Keratinocyte (primary cell): Measurements from ENCODE around the gene ATAD3A. TPM values are rescaled to one million over a fixed set of nuclear protein-coding genes. Genes with fewer than 3 reads are reported as not detected.
"Not testable (repeated sequence)": the region's sequence is repeated elsewhere in the genome, so short reads cannot be mapped to it uniquely, and the experiment has no call there.

Experiments used
- DNase-seq: peaks from one replicate; pipeline ENCODE4 v3.0.0-alpha.2; 2011; ENCODE audit warnings: low read depth, missing footprints, low spot score
- FAIRE-seq: peaks from 2 replicates; lab custom pipeline; 2011; peaks lifted over from hg19 to GRCh38; lab: Jason Lieb, UNC
- H2AFZ ChIP-seq: 2 replicates; pipeline ENCODE4 v1.6.0; 2012; ENCODE audit warnings: low read length, control low read depth, inconsistent platforms; ENCODE audit not compliant: control insufficient read depth
- H3K27ac ChIP-seq: 2 replicates; pipeline ENCODE4 v1.5.1; 2011; ENCODE audit warnings: low read length; ENCODE audit not compliant: control insufficient read depth, insufficient read depth
- H3K27me3 ChIP-seq: 3 replicates; pipeline ENCODE4 v1.6.0; 2011; ENCODE audit warnings: low read length; ENCODE audit not compliant: control insufficient read depth, insufficient read depth; ENCODE audit errors: extremely low read depth
- H3K36me3 ChIP-seq, 2 experiments: 2 replicates in 1 of 2; 3 replicates in 1 of 2; pipeline ENCODE4 v1.5.1; 2011; ENCODE audit warnings: low read length in 2 of 2, mild to moderate bottlenecking in 1 of 2; ENCODE audit not compliant: control insufficient read depth in 2 of 2, insufficient read depth in 2 of 2; ENCODE audit errors: extremely low read depth in 1 of 2
- H3K4me1 ChIP-seq: 3 replicates; pipeline ENCODE4 v1.5.1; 2011; ENCODE audit warnings: low read length; ENCODE audit not compliant: control insufficient read depth, insufficient read depth; ENCODE audit errors: extremely low read depth
- H3K4me2 ChIP-seq: 3 replicates; pipeline ENCODE4 v1.6.0; 2011; ENCODE audit warnings: low read depth, low read length; ENCODE audit not compliant: control insufficient read depth, insufficient read depth; ENCODE audit errors: extremely low read depth
- H3K4me3 ChIP-seq, 3 experiments: fragments of 200-600 bp in 1 of 3; sonication (generic) in 1 of 3; 2 replicates in 2 of 3; 3 replicates in 1 of 3; pipeline ENCODE4 v1.5.1; 2011 to 2016; ENCODE audit warnings: low read length in 3 of 3, mild to moderate bottlenecking in 3 of 3, control low read depth in 2 of 3, inconsistent platforms in 1 of 3, low read depth in 1 of 3, mixed read lengths in 1 of 3, mixed run types in 1 of 3, moderate library complexity in 1 of 3; ENCODE audit not compliant: control insufficient read depth in 2 of 3, insufficient read depth in 2 of 3; ENCODE audit errors: extremely low read depth in 1 of 3
- H3K79me2 ChIP-seq: 2 replicates; pipeline ENCODE4 v1.6.0; 2012; ENCODE audit warnings: low read length; ENCODE audit not compliant: control insufficient read depth, insufficient read depth
- H3K9ac ChIP-seq: 3 replicates; pipeline ENCODE4 v1.6.0; 2011; ENCODE audit warnings: low read length; ENCODE audit not compliant: control insufficient read depth, insufficient read depth; ENCODE audit errors: extremely low read depth
- H3K9me1 ChIP-seq: 3 replicates; pipeline ENCODE4 v1.6.0; 2011; ENCODE audit warnings: low read length; ENCODE audit not compliant: control insufficient read depth, insufficient read depth; ENCODE audit errors: extremely low read depth
- H3K9me3 ChIP-seq: 2 replicates; pipeline ENCODE4 v1.5.1; 2012; ENCODE audit warnings: low read depth, low read length; ENCODE audit not compliant: control insufficient read depth
- H4K20me1 ChIP-seq: 3 replicates; pipeline ENCODE4 v1.6.0; 2011; ENCODE audit warnings: low read length; ENCODE audit not compliant: control insufficient read depth, insufficient read depth; ENCODE audit errors: extremely low read depth
- EZH2 ChIP-seq: IDR thresholded peaks from one replicate; pipeline ENCODE4 v1.6.1; 2012; ENCODE audit warnings: inconsistent platforms, mild to moderate bottlenecking, low read length, moderate library complexity
- dilution Hi-C: fragments of 300-500 bp; cut with MboI; formaldehyde crosslinking; loops from one replicate; pipeline ENCODE4 v1.7.0; 2020; ENCODE audit warnings: low sequenced_read_pairs; ENCODE audit not compliant: extremely low pct_ligation_motif_present
- polyA plus RNA-seq, 5 experiments: library from polyadenylated mRNA; depleted of rRNA in 3 of 5; stranded (reverse) in 3 of 5; stranded (forward) in 1 of 5; unstranded in 1 of 5; fragments of >200 nt; gene quantifications; 1 replicate in 1 of 5; 2 replicates in 3 of 5; 3 replicates in 1 of 5; pipeline versions ENCODE4 v1.2.1 to v1.2.3, GENCODE V29; 2011 to 2012; ENCODE audit warnings: missing spikeins in 2 of 5, low read depth in 1 of 5, low replicate concordance in 1 of 5
- TF ChIP-seq, protein P1 (sequence below), 3 experiments: IDR thresholded peaks in 1 of 3; conservative IDR thresholded peaks in 1 of 3; optimal IDR thresholded peaks in 1 of 3; 2 replicates in 2 of 3; 3 replicates in 1 of 3; pipeline versions ENCODE3 to v1.5.1; 2011; ENCODE audit warnings: low read length in 3 of 3, mild to moderate bottlenecking in 3 of 3, moderate library complexity in 2 of 3, control low read depth in 1 of 3, inconsistent platforms in 1 of 3; ENCODE audit not compliant: insufficient read depth in 2 of 3; ENCODE audit errors: extremely low read depth in 1 of 3

The ATAD3A gene
- polyA plus RNA-seq, 1 donor (not counting 4 experiments of a cell fraction or from before 2014, with no cell fraction given) = 19.9 TPM

- Histone ChIP-seq H3K27ac (no peak overlapping the region), H2AFZ (no peak overlapping the region), H3K36me3 (peaks cover 11 to 13% of the 10 kb centered on the region in 2 experiments), H3K9ac (no peak overlapping the region), H3K9me3 (no peaks in the 10 kb centered on the region), H4K20me1 (no peaks in the 10 kb centered on the region), H3K9me1 (no peaks in the 10 kb centered on the region), H3K4me2 (no peak overlapping the region), H3K4me3 (no peak overlapping the region), H3K27me3 (no peaks in the 10 kb centered on the region), H3K4me1 (no peaks in the 10 kb centered on the region), H3K79me2 (no peaks in the 10 kb centered on the region)
- FAIRE-seq = no peak
- dilution Hi-C loops = no loop called here
- no peak for DNase-seq
- TF ChIP-seq, protein P1, sequence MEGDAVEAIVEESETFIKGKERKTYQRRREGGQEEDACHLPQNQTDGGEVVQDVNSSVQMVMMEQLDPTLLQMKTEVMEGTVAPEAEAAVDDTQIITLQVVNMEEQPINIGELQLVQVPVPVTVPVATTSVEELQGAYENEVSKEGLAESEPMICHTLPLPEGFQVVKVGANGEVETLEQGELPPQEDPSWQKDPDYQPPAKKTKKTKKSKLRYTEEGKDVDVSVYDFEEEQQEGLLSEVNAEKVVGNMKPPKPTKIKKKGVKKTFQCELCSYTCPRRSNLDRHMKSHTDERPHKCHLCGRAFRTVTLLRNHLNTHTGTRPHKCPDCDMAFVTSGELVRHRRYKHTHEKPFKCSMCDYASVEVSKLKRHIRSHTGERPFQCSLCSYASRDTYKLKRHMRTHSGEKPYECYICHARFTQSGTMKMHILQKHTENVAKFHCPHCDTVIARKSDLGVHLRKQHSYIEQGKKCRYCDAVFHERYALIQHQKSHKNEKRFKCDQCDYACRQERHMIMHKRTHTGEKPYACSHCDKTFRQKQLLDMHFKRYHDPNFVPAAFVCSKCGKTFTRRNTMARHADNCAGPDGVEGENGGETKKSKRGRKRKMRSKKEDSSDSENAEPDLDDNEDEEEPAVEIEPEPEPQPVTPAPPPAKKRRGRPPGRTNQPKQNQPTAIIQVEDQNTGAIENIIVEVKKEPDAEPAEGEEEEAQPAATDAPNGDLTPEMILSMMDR (optimal IDR thresholded peaks at IDR 0.05 in 1 of 3, IDR thresholded peaks at IDR 0.05 in 1 of 3, conservative IDR thresholded peaks at IDR 0.05 in 1 of 3; ENCODE audit: extremely low read depth in 1 of 3, insufficient read depth in 2 of 3, low read length in 3 of 3) = no peak
- TF ChIP-seq EZH2 = no peak
Observed at GRCh38 chr1:1529936-1530335, 18.0 kb downstream of the ATAD3A start.

DNA sequence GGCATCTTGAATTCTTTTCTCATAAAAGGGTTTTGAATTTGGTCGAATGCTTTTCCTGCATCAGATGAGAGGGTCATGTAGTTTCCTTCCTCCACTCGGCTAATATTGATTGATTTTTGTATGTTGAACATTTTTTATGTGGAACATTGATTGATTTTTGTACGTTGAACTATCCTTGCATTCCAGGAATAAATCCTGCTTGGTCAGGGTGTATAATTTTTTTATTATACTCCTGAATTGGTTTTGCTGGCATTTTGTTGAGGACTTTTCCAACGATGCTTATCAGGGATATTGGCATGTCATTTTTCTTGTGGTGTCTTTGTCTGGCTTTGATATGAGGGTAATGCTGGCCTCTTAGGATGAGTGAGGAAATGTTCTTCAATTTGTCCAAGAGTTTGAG is 20.0 kb downstream of the ATAD3A start:
- Histone ChIP-seq H3K4me2 (no peak overlapping the region), H2AFZ (no peak overlapping the region), H3K9me1 (no peaks in the 10 kb centered on the region), H4K20me1 (no peaks in the 10 kb centered on the region), H3K36me3 (peaks cover 11 to 13% of the 10 kb centered on the region in 2 experiments), H3K4me1 (no peaks in the 10 kb centered on the region), H3K9ac (no peak overlapping the region), H3K27me3 (no peaks in the 10 kb centered on the region), H3K4me3 (no peak overlapping the region), H3K9me3 (no peaks in the 10 kb centered on the region), H3K27ac (no peak overlapping the region), H3K79me2 (no peaks in the 10 kb centered on the region)
- dilution Hi-C loops = no loop called here
- DNase-seq = no peak
- TF ChIP-seq, protein P1 (optimal IDR thresholded peaks at IDR 0.05 in 1 of 3, IDR thresholded peaks at IDR 0.05 in 1 of 3, conservative IDR thresholded peaks at IDR 0.05 in 1 of 3; ENCODE audit: extremely low read depth in 1 of 3, insufficient read depth in 2 of 3, low read length in 3 of 3) = no peak
- TF ChIP-seq EZH2 = no peak
- FAIRE-seq = no peak

- dilution Hi-C loops, H3K36me3 ChIP-seq, H3K79me2 ChIP-seq, H2AFZ ChIP-seq, H3K4me3 ChIP-seq, H4K20me1 ChIP-seq, FAIRE-seq, H3K9ac ChIP-seq, H3K4me1 ChIP-seq, H3K9me1 ChIP-seq, H3K4me2 ChIP-seq, H3K27ac ChIP-seq, H3K9me3 ChIP-seq, H3K27me3 ChIP-seq, DNase-seq: not testable (repeated sequence)
Observed at GRCh38 chr1:1533176-1533893, 21.4 kb downstream of the ATAD3A start.

DNA sequence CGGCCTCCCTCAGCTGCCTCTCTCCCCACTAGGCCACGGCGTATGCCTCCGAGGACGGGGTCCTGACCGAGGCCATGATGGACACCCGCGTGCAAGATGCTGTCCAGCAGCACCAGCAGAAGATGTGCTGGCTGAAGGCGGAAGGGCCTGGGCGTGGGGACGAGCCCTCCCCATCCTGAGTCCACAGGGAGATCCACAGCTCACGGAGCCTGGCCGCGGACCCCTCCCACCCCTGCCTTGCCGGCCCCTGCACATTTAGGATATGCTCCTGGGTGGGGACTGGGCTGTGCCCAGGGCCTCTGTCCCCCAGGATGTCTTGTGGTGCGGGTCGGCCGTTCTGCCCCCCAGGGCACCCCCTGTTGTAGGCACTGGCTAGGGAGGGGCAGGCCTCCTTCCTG is 21.9 kb downstream of the ATAD3A start:
- H3K27ac ChIP-seq, H3K4me2 ChIP-seq, H3K4me1 ChIP-seq, FAIRE-seq, DNase-seq, H3K9me1 ChIP-seq, H3K79me2 ChIP-seq, H3K27me3 ChIP-seq, H3K9me3 ChIP-seq, dilution Hi-C loops, H3K36me3 ChIP-seq, H3K9ac ChIP-seq, H4K20me1 ChIP-seq, H2AFZ ChIP-seq, H3K4me3 ChIP-seq: not testable (repeated sequence)
